Endothelial cell of umbilical vein (primary cell): ENCODE results near the gene DCLRE1B. TPM values are rescaled to one million over a fixed set of nuclear protein-coding genes. Genes with fewer than 3 reads are reported as not detected.

ENCODE experiments used
- BruUV-seq: library from RNA; stranded (reverse); fragments of 400-500 nt; replicated peaks from 2 replicates; lab custom pipeline; 2021; lab: Mats Ljungman, UMichigan
- CTCF ChIA-PET: fragments of 300-600, 350-600 bp; sonication (Branson Sonifier 250); formaldehyde crosslinking; loops from one replicate; lab custom pipeline; 2021; ENCODE audit warnings: antibody characterized with exemption, inconsistent platforms; lab: Charles Lee
- POLR2A ChIA-PET: fragments of 300-600, 350-600 bp; sonication (Branson Sonifier 250); formaldehyde crosslinking; loops from one replicate; lab custom pipeline; 2021; ENCODE audit warnings: antibody characterized with exemption, inconsistent platforms; lab: Charles Lee
- DNase-seq: peaks from one replicate; pipeline ENCODE4 v3.0.0-alpha.2; 2011; ENCODE audit warnings: low read depth, low spot score
- FAIRE-seq: peaks from 2 replicates; lab custom pipeline; 2011; peaks lifted over from hg19 to GRCh38; lab: Jason Lieb, UNC
- H2AFZ ChIP-seq: 2 replicates; pipeline ENCODE4 v1.6.0; 2012; ENCODE audit warnings: low read depth, low read length, control low read depth, inconsistent platforms
- H3K27ac ChIP-seq: 2 replicates; pipeline ENCODE4 v1.5.1; 2011; ENCODE audit warnings: low read depth, mild to moderate bottlenecking, control low read depth, low read length, moderate library complexity; ENCODE audit not compliant: insufficient read depth
- H3K27me3 ChIP-seq, 2 experiments: 2 replicates each; pipeline versions ENCODE4 v1.6.0 to v1.6.1; 2011; ENCODE audit warnings: low read length in 2 of 2, mixed read lengths in 1 of 2; ENCODE audit not compliant: control insufficient read depth in 2 of 2, insufficient read depth in 2 of 2
- H3K36me3 ChIP-seq, 2 experiments: 2 replicates in 1 of 2; 3 replicates in 1 of 2; pipeline ENCODE4 v1.5.1; 2011; ENCODE audit warnings: low read length in 2 of 2, mild to moderate bottlenecking in 1 of 2, moderate library complexity in 1 of 2; ENCODE audit not compliant: control insufficient read depth in 2 of 2, insufficient read depth in 2 of 2; ENCODE audit errors: extremely low read depth in 1 of 2
- H3K4me1 ChIP-seq: 3 replicates; pipeline ENCODE4 v1.5.1; 2011; ENCODE audit warnings: mild to moderate bottlenecking, low read length; ENCODE audit not compliant: control insufficient read depth, insufficient read depth; ENCODE audit errors: extremely low read depth
- H3K4me2 ChIP-seq: 2 replicates; pipeline ENCODE4 v1.6.1; 2011; ENCODE audit warnings: low read length, control low read depth, mixed read lengths; ENCODE audit not compliant: insufficient read depth
- H3K4me3 ChIP-seq, 3 experiments: fragments of 200-600 bp in 1 of 3; sonication (generic), shearing (Covaris generic) in 1 of 3; replicated peaks in 1 of 3; 2 replicates each; pipeline ENCODE4 v1.5.1; 2011 to 2016; ENCODE audit warnings: control low read depth in 3 of 3, low read length in 3 of 3, mild to moderate bottlenecking in 2 of 3, inconsistent platforms in 1 of 3, low read depth in 1 of 3, moderate library complexity in 1 of 3; ENCODE audit not compliant: insufficient read depth in 1 of 3
- H3K79me2 ChIP-seq: 2 replicates; pipeline ENCODE4 v1.6.0; 2012; ENCODE audit warnings: low read length, inconsistent platforms; ENCODE audit not compliant: control insufficient read depth, insufficient read depth
- H3K9ac ChIP-seq: replicated peaks from 2 replicates; pipeline ENCODE3; 2011; ENCODE audit warnings: low read length, control low read depth; ENCODE audit not compliant: insufficient read depth; ENCODE audit errors: extremely low read depth
- H3K9me1 ChIP-seq: replicated peaks from 3 replicates; pipeline ENCODE4 v1.6.0; 2011; ENCODE audit warnings: mild to moderate bottlenecking, low read length; ENCODE audit not compliant: control insufficient read depth, insufficient read depth; ENCODE audit errors: extremely low read depth
- H3K9me3 ChIP-seq: replicated peaks from 2 replicates; pipeline ENCODE4 v1.5.1; 2012; ENCODE audit warnings: low read length, inconsistent platforms; ENCODE audit not compliant: control insufficient read depth, insufficient read depth
- H4K20me1 ChIP-seq: replicated peaks from 2 replicates; pipeline ENCODE3; 2011; ENCODE audit warnings: mild to moderate bottlenecking, low read length; ENCODE audit not compliant: control insufficient read depth, insufficient read depth; ENCODE audit errors: extremely low read depth
- EZH2 ChIP-seq: IDR thresholded peaks from 2 replicates; pipeline ENCODE4 v1.6.1; 2012; ENCODE audit warnings: borderline replicate concordance, low read depth, mild to moderate bottlenecking, moderate library complexity, low read length, inconsistent platforms; ENCODE audit not compliant: severe bottlenecking
- FOS ChIP-seq: IDR thresholded peaks from 2 replicates; pipeline ENCODE4 v1.6.1; 2011; ENCODE audit warnings: mild to moderate bottlenecking, low read length, moderate library complexity, borderline replicate concordance; ENCODE audit not compliant: insufficient read depth
- GATA2 ChIP-seq: IDR thresholded peaks from 2 replicates; pipeline ENCODE4 v1.7.0; 2011; ENCODE audit warnings: low read depth, mild to moderate bottlenecking, moderate library complexity, mixed read lengths, low read length; ENCODE audit not compliant: insufficient read length, insufficient read depth
- JUN ChIP-seq: IDR thresholded peaks from 2 replicates; pipeline ENCODE4 v1.6.1; 2011; ENCODE audit warnings: borderline replicate concordance, low read depth; ENCODE audit not compliant: insufficient read length, insufficient read depth
- POLR2A ChIP-seq: IDR thresholded peaks from 2 replicates; pipeline ENCODE4 v1.6.1; 2012; ENCODE audit warnings: low read depth, mild to moderate bottlenecking, control low read depth, low read length
- POLR2AphosphoS5 ChIP-seq: IDR thresholded peaks from 2 replicates; pipeline ENCODE4 v1.6.1; 2012; ENCODE audit warnings: low read depth, mild to moderate bottlenecking, control low read depth, low read length, moderate library complexity; ENCODE audit not compliant: insufficient read depth
- dilution Hi-C: fragments of 300-500 bp; cut with MboI; formaldehyde crosslinking; loops from one replicate; pipeline ENCODE4 v1.15.0; 2019; ENCODE audit warnings: low sequenced_read_pairs; ENCODE audit not compliant: extremely low pct_ligation_motif_present
- intact Hi-C: fragments of 100-400 bp; cut with micrococcal nuclease; formaldehyde crosslinking; loops from one replicate; pipeline ENCODE4 v1.10.0; 2022
- polyA plus RNA-seq, 4 experiments: library from polyadenylated mRNA; depleted of rRNA in 3 of 4; stranded (reverse) in 3 of 4; unstranded in 1 of 4; fragments of >200 nt; gene quantifications; 2 replicates each; pipeline versions ENCODE4 v1.2.1 to v1.2.3, GENCODE V29; 2011 to 2012; ENCODE audit warnings: missing spikeins in 1 of 4
- total RNA-seq: library from RNA; stranded (reverse); gene quantifications from 2 replicates; pipeline ENCODE4 v1.2.3, GENCODE V29; 2021
- TF ChIP-seq, protein P1 (sequence below), 2 donors: IDR thresholded peaks; 1 replicate in 1 of 2; 2 replicates in 1 of 2; pipeline ENCODE4 v1.5.1; 2011; ENCODE audit warnings: low read length in 2 of 2, mild to moderate bottlenecking in 2 of 2, moderate library complexity in 2 of 2, control low read depth in 1 of 2, inconsistent platforms in 1 of 2, low read depth in 1 of 2; ENCODE audit not compliant: insufficient read depth in 1 of 2; ENCODE audit errors: extremely low read depth in 1 of 2
- TF ChIP-seq, protein P2 (sequence below): IDR thresholded peaks from 2 replicates; pipeline ENCODE4 v1.6.1; 2011; ENCODE audit not compliant: insufficient read depth, insufficient read length

DCLRE1B gene
- total and polyA plus RNA-seq, 2 donors (not counting 3 experiments of a cell fraction or from before 2014, with no cell fraction given): 5.6 to 10.7 TPM

DNA sequence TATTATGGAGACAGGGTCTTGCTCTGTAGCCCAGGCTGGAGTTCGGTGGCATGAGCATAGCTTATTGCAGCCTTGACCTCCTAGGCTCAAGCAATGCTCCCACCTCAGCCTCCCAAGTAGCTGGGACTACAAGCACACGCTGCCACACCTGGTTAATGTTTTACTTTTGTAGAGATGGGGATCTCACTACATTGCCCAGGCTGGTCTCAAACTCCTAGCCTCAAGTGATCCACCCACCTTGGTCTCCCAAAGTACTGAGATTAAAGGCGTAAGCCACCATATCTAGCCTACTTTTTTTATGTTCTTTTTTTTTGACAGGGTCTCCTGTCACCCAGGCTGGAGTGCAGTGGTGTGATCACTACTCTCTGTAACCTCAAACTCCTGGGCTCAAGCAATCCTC is 11.9 kb upstream of the DCLRE1B start:
- peaks cover 5% of the 10 kb centered on the region for H3K4me1 ChIP-seq
- no peak overlapping the region for H3K4me2 ChIP-seq
- H3K27ac ChIP-seq: no peak overlapping the region
- FAIRE-seq: no peak
- H3K79me2 ChIP-seq: no peaks in the 10 kb centered on the region
- no peaks in the 10 kb centered on the region for H3K9me1 ChIP-seq
- dilution Hi-C loops: no loop called here
- POLR2A ChIA-PET: no interaction called here
- H3K9me3 ChIP-seq: no peaks in the 10 kb centered on the region
- CTCF ChIA-PET: interaction anchor here (0.9 kb wide), 1 partner anchor 12 kb away, joined by 3 read pairs; no protein-coding TSS in a partner anchor
- intact Hi-C loops: no loop called here
- peaks cover 8 to 11% of the 10 kb centered on the region in 2 experiments for H3K36me3 ChIP-seq
- H2AFZ ChIP-seq: no peak overlapping the region
- no peaks in the 10 kb centered on the region for H4K20me1 ChIP-seq
- BruUV-seq: no TSS peak
- no peak for DNase-seq
- H3K27me3 ChIP-seq: no peaks in the 10 kb centered on the region
- no peak for TF ChIP-seq EZH2
- TF ChIP-seq JUN: no peak
- TF ChIP-seq, protein P1, sequence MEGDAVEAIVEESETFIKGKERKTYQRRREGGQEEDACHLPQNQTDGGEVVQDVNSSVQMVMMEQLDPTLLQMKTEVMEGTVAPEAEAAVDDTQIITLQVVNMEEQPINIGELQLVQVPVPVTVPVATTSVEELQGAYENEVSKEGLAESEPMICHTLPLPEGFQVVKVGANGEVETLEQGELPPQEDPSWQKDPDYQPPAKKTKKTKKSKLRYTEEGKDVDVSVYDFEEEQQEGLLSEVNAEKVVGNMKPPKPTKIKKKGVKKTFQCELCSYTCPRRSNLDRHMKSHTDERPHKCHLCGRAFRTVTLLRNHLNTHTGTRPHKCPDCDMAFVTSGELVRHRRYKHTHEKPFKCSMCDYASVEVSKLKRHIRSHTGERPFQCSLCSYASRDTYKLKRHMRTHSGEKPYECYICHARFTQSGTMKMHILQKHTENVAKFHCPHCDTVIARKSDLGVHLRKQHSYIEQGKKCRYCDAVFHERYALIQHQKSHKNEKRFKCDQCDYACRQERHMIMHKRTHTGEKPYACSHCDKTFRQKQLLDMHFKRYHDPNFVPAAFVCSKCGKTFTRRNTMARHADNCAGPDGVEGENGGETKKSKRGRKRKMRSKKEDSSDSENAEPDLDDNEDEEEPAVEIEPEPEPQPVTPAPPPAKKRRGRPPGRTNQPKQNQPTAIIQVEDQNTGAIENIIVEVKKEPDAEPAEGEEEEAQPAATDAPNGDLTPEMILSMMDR (IDR thresholded peaks at IDR 0.05; ENCODE audit: extremely low read depth in 1 of 2, insufficient read depth in 1 of 2, low read depth in 1 of 2, low read length in 2 of 2): no peak
- TF ChIP-seq, protein P2, sequence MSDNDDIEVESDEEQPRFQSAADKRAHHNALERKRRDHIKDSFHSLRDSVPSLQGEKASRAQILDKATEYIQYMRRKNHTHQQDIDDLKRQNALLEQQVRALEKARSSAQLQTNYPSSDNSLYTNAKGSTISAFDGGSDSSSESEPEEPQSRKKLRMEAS: no peak
- no peak for TF ChIP-seq FOS
- TF ChIP-seq POLR2AphosphoS5: no peak
- TF ChIP-seq GATA2: no peak
- no peak for TF ChIP-seq POLR2A
- H3K4me3 ChIP-seq: no peak overlapping the region
- no peak overlapping the region for H3K9ac ChIP-seq
